ENCODE measurements around the gene P3R3URF.

The P3R3URF gene

DNA sequence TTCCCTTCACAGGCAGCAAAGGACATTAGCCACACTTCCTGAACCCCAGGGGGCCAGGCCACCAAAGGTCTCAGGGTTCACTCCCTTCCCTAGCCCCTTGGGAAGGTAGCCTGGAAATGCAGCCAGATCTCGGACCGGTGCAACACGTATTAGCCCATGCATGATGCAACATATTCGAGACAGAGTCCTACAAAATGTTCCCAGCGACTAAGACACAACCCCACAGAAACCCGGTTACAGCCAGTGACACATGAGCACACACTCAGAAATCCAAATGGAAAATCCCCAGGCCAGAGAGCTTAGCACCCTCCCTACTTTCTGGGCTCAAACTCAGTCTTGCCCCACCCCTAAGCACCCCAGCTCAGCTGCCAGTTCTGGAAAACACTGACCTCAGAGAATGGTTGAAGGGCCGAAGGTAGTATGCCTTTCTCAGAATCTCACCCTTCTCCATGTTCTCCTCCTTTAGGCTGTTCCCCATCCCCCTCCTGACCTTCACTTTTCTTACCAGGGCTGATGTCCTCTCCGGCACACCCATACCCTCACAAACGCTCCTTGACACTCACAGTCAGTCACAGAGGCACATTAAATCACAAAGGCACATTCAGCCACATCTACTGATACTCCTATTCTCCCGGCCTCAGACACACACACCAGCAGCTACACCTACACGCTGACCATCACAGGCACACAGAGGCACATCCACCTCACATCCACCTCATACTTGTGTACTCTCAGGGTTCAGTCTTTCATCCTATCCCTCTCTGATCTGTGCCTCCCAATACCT is 1.6 kb downstream of the P3R3URF start, which contains the start of gene TSPAN1:
Gene TSPAN1 (plus strand): TSS at position 640 of the 784 bp plus-strand sequence. CDS start 6,021 bp downstream, outside the sequence.
- H3K27ac ChIP-seq (replicated peaks): no peak within 1 kb of the TSS

DNA sequence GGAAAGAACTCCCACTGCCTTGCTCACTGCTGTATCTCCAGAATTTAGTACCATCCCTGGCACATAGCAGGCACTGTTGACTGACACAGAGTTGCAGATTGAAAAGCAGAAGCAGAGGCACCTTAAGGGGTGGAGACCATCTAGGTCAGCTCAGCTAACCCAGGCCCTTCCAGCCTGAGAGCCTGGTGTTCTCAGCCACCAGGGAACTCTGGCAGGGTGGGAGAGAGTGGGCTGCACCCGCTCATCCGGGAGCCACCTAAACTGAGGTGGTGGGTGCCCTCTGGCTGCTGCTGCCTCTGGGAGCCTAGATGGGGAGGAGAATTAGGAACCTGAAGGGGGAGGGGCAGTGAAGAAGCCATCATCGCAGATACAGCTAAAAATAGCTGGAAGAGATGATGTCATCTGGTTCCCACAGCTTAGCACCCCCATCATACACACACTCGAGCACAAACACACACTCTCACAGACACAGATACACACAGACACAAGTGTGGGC is 2.9 kb downstream of the P3R3URF start:
- DNase-seq (ENCODE audit: low read depth in 1 of 2, low spot score in 1 of 2): peak in 1 of 2 experiments; percentile 28
- Histone ChIP-seq H3K27me3 (ENCODE audit: insufficient read depth, poor library complexity, severe bottlenecking) (no peaks in the 10 kb centered on the region), H3K27ac (replicated peaks) (no peak overlapping the region), H3K4me3 (replicated peaks; ENCODE audit: insufficient read depth, low read length) (no peak overlapping the region)
- TF ChIP-seq POLR2AphosphoS5 (IDR thresholded peaks at IDR 0.05; ENCODE audit: low read depth): no peak
- TF ChIP-seq SPI1 (IDR thresholded peaks at IDR 0.05; ENCODE audit: borderline replicate concordance, low read depth): no peak
- TF ChIP-seq, protein P1, sequence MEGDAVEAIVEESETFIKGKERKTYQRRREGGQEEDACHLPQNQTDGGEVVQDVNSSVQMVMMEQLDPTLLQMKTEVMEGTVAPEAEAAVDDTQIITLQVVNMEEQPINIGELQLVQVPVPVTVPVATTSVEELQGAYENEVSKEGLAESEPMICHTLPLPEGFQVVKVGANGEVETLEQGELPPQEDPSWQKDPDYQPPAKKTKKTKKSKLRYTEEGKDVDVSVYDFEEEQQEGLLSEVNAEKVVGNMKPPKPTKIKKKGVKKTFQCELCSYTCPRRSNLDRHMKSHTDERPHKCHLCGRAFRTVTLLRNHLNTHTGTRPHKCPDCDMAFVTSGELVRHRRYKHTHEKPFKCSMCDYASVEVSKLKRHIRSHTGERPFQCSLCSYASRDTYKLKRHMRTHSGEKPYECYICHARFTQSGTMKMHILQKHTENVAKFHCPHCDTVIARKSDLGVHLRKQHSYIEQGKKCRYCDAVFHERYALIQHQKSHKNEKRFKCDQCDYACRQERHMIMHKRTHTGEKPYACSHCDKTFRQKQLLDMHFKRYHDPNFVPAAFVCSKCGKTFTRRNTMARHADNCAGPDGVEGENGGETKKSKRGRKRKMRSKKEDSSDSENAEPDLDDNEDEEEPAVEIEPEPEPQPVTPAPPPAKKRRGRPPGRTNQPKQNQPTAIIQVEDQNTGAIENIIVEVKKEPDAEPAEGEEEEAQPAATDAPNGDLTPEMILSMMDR (IDR thresholded peaks at IDR 0.05; ENCODE audit: insufficient read depth, low read length): no peak
- TF ChIP-seq, protein P2, sequence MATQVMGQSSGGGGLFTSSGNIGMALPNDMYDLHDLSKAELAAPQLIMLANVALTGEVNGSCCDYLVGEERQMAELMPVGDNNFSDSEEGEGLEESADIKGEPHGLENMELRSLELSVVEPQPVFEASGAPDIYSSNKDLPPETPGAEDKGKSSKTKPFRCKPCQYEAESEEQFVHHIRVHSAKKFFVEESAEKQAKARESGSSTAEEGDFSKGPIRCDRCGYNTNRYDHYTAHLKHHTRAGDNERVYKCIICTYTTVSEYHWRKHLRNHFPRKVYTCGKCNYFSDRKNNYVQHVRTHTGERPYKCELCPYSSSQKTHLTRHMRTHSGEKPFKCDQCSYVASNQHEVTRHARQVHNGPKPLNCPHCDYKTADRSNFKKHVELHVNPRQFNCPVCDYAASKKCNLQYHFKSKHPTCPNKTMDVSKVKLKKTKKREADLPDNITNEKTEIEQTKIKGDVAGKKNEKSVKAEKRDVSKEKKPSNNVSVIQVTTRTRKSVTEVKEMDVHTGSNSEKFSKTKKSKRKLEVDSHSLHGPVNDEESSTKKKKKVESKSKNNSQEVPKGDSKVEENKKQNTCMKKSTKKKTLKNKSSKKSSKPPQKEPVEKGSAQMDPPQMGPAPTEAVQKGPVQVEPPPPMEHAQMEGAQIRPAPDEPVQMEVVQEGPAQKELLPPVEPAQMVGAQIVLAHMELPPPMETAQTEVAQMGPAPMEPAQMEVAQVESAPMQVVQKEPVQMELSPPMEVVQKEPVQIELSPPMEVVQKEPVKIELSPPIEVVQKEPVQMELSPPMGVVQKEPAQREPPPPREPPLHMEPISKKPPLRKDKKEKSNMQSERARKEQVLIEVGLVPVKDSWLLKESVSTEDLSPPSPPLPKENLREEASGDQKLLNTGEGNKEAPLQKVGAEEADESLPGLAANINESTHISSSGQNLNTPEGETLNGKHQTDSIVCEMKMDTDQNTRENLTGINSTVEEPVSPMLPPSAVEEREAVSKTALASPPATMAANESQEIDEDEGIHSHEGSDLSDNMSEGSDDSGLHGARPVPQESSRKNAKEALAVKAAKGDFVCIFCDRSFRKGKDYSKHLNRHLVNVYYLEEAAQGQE (IDR thresholded peaks at IDR 0.05; ENCODE audit: insufficient replicate concordance, low read depth): no peak
- no peak for TF ChIP-seq GABPA (IDR thresholded peaks at IDR 0.05; ENCODE audit: low read depth)

More for the DNA sequence above, 1.6 kb downstream of the P3R3URF start, which contains the start of gene TSPAN1:
- Histone ChIP-seq H3K27me3 (ENCODE audit: insufficient read depth, poor library complexity, severe bottlenecking) (no peaks in the 10 kb centered on the region), H3K4me3 (replicated peaks; ENCODE audit: insufficient read depth, low read length) (no peak within 1 kb of the TSS)
- TF ChIP-seq, protein P1 (IDR thresholded peaks at IDR 0.05; ENCODE audit: insufficient read depth, low read length): no peak
- TF ChIP-seq POLR2AphosphoS5 (IDR thresholded peaks at IDR 0.05; ENCODE audit: low read depth) (no peak), SPI1 (IDR thresholded peaks at IDR 0.05; ENCODE audit: borderline replicate concordance, low read depth) (no peak), GABPA (IDR thresholded peaks at IDR 0.05; ENCODE audit: low read depth) (no peak)
- TF ChIP-seq, protein P2 (IDR thresholded peaks at IDR 0.05; ENCODE audit: insufficient replicate concordance, low read depth): no peak
- no peak for DNase-seq (ENCODE audit: low read depth in 1 of 2, low spot score in 1 of 2)

DNA sequence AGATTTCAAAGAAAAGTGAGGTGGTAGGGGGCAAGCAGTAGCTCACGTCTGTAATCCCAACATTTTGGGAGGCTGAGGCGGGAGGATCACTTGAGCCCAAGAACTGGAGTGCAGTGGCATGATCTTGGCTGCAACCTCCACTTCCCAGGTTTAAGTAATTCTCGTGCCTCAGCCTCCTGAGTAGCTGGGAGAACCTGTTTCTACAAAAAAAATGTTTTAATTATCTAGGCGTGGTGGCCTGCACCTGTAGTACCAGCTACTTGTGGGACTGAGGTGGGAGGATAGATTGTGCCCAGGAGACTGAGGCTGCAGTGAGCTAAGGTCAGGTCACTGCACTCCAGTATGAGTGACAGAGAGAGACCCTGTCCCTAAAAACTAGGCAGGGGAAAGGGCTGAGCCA is 4.0 kb downstream of the P3R3URF start:
- no peaks in the 10 kb centered on the region for H3K27me3 ChIP-seq (ENCODE audit: insufficient read depth, poor library complexity, severe bottlenecking)
- no peak for DNase-seq (ENCODE audit: low read depth in 1 of 2, low spot score in 1 of 2)
- H3K27ac ChIP-seq (replicated peaks): no peak overlapping the region
- TF ChIP-seq, protein P2 (IDR thresholded peaks at IDR 0.05; ENCODE audit: insufficient replicate concordance, low read depth): no peak
- TF ChIP-seq GABPA (IDR thresholded peaks at IDR 0.05; ENCODE audit: low read depth) (no peak), SPI1 (IDR thresholded peaks at IDR 0.05; ENCODE audit: borderline replicate concordance, low read depth) (no peak), POLR2AphosphoS5 (IDR thresholded peaks at IDR 0.05; ENCODE audit: low read depth) (no peak)
- TF ChIP-seq, protein P1 (IDR thresholded peaks at IDR 0.05; ENCODE audit: insufficient read depth, low read length): no peak
- H3K4me3 ChIP-seq (replicated peaks; ENCODE audit: insufficient read depth, low read length): no peak overlapping the region

All from HL-60 (cell line).